Adrenal gland (tissue), 5 donors: Measurements from ENCODE around the gene PGBD5.

Source experiments
- CTCF ChIP-seq, 6 experiments: fragments of 450-650 bp in 4 of 6; fragments of 200-600 bp in 2 of 6; sonication (generic) in 1 of 6; IDR thresholded peaks; 1 replicate in 5 of 6; 2 replicates in 1 of 6; pipeline versions ENCODE4 v1.5.1 to v1.8.0; 2016 to 2021; ENCODE audit warnings: antibody characterized with exemption in 6 of 6, mild to moderate bottlenecking in 2 of 6, moderate library complexity in 1 of 6
- POLR2A ChIP-seq, 2 donors: fragments of 450-650 bp; IDR thresholded peaks; one replicate each; pipeline ENCODE4 v1.6.1; 2017; ENCODE audit warnings: antibody characterized with exemption in 2 of 2, mild to moderate bottlenecking in 2 of 2, moderate library complexity in 1 of 2
- donor health status: DM: no; HTN: no; CAD: no.

GRCh38 chr1:230301822-230302221 is 124.3 kb downstream of the PGBD5 start:
- no peak for TF ChIP-seq CTCF (IDR thresholded peaks at IDR 0.05)
- TF ChIP-seq POLR2A (IDR thresholded peaks at IDR 0.05), result no peak
